Hindlimb muscle (tissue), 1 donor: ENCODE data around the gene SH2B3. TPM values are rescaled to one million over a fixed set of nuclear protein-coding genes. Genes with fewer than 3 reads are reported as not detected.
"Not testable (repeated sequence)": the region's sequence is repeated elsewhere in the genome, so short reads cannot be mapped to it uniquely, and the experiment has no call there.

ENCODE experiments used
- DNase-seq: peaks from one replicate; pipeline ENCODE4 v3.0.0-alpha.2; 2013
- polyA plus RNA-seq: library from polyadenylated mRNA; unstranded; fragments of 120-200 nt; gene quantifications from one replicate; pipeline ENCODE4 v1.2.1, GENCODE V29; 2013; ENCODE audit not compliant: insufficient read length

Gene SH2B3
- 19.1 TPM for polyA plus RNA-seq

DNA sequence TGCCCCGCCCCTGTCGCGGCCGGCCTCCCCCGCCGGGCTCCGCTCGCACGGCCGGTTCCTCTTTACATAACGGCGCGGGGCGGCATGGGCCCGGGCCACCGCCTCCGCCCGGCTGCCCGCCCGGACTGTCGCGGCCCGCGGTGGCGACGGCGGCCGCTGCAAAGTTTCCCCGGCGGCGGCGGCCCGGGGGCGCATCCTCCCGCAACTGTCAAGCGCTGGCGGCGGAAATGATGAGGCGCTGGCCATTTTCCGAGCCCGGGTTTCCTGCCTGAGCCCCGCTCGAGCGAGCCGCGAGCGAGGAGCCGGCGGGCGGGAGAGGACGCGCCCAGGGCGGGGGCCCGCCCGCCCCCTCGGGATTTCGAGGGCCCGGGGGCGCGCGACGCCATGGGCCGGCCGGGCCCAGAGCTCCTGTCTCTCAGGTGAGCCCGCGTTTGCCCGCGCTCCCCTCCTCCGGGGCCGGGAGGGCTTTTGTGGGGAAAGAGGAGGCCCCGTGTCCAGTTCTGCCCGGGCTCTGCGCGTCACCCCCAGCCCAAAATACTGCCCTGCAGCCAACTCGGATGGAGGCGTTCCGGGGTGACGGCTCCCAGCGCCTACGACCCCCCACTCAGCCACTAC is at the start of gene SH2B3:
Gene SH2B3, plus strand, starts transcription at position 65 of the 615 bp plus-strand sequence. CDS start 12,223 bp downstream, outside the sequence.
- DNase-seq: peak; percentile 74

DNA sequence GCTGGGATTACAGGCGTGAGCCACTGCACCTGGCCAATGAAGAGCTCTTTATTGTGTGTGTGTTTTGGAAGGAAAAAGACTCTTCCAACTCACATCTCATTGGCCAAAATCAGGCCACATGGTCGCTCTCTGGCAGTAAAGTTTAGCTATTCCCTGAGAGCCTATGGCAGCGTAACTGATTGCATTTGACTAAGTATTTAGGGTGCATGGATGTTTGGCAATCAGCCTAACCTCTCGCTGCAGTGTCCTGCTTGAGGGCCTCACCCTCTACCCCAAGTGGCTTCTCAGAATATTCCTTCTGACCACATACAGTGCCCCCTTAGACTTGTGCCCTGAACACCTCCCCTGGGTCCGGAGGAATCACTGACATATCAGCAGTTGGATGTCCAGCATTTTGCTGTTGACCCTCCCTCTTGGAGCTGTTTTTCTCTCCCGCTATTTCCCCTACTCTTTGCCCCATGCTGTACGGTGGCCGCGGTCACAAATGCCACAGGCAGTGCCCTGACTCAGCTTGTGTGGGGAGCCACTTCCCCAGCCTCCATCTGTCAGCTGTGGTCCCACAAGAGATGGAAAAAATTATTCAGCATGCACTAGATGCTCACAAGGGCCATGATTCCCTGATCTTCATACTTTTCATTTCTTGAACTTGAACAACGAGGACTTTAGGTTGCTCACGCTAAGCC is 46.4 kb upstream of the SH2B3 start:
- DNase-seq: peak; percentile 27

DNA sequence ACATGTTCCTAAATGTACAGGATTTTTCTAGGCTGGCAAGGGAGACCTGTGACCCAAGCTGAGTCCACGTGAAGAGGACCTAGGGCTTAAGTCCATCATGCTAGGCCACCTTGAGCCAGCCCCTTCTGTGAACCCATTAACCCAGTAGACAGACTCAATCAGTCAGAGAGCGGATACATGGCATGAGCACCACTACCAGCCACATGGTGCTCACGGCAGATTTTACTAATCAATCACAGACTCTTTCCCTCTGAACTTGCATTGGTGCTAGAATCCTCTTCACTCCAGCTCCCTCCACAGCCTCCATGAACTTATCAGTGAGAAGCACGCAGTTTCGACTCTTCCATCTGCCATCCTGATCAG is 45.8 kb upstream of the SH2B3 start:
- DNase-seq: no peak

DNA sequence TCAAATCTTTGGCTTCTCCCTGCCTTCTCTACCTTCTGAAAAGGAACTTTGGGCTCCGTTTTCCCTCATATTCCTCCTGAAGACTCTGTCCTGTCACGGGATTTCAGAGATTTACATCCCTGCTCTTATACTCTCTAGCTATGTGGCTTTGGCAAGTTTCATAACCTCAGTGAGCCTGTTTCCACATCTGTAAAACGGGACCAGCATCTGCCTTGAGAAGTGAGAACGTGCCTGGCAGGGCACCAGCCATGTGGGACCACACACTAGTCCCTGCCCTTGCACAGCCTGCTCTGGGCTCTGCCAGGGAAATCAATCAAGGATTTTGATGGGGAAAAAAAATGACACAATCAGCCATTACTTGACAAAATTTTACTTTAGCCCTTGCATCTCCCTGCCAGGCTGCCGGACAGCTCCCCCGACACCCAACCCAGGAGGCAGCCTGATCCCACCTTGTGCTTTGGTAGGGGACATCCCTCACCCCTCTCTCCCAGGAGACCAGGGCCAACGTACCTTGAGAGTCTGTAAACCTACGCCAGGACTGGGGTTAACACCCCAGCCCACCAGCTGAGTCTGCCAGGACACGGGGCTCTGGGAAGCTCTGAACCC is 45.3 kb upstream of the SH2B3 start:
- DNase-seq: no peak

DNA sequence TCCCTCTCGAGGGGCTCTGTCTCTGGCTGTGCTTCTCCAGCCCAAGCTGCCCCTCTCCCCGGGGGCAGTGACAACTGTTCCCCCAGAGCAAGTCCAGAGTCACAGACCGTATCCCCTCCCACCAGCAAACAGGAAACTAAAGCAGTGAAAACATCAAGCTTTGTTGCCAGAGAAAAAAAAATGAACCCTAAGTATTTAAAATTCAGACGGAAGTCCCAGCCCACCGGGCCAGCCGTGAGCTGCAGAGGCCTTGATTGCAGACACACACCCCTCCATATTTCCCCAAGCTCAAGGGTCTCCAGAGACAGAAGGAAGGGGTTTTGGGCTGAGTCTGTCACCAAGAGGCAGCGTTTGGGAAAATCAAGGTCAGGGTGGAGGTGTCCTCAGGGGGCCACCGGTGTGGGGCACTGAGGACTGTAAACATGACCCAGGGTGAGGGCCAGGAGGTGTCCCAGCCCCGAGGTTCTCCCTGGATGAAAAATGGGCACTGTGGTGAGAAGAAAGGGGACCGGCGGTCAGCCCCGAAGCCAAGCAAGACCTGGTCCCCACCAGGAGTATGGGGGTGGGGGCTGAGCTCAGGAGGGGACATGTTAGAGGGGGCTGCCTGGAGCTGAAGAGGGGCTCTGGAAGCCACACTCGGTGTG is 44.5 kb upstream of the SH2B3 start:
- no peak for DNase-seq

DNA sequence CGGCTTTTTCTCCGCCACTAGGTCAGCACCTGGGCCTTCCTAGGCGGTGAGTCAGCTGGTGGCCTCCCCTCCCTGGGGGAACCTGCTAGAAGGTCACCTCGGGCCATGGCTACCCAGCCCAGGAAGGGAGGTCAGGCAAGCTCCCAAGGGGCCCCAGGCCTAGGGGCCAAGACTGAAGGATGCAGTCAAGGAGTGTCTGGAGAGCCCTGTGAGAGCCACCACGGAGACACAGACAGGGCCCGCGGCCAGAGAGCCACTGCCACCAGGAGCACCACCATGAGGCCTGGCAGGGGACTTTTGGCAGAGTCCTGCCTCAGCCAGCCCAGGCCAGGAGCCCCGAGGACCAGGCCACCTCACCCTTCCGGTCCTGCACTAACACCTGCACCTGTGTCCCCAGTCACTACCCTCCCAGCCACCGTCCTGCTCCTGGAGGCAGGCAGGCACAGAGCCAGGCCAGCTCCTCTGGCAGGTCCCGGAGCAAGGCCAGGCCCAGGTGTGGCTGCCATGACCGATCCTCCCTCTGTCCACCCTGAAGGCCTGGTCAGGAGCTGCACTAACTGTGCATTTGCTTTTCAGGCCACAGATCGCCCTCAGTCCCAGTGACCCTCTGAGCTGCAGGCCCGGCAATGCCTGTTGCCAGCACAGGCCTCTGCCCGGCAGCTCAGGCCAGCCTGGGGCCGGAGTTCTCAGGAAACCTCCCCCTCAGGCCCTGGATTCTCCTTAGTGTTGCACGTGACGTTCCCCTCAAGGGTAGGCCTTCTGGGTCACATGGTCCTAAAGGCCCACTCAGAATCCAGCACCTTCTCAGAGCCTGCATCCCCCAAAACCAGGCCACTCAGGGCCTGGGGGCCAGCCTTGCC is 43.8 kb upstream of the SH2B3 start:
- no peak for DNase-seq

DNA sequence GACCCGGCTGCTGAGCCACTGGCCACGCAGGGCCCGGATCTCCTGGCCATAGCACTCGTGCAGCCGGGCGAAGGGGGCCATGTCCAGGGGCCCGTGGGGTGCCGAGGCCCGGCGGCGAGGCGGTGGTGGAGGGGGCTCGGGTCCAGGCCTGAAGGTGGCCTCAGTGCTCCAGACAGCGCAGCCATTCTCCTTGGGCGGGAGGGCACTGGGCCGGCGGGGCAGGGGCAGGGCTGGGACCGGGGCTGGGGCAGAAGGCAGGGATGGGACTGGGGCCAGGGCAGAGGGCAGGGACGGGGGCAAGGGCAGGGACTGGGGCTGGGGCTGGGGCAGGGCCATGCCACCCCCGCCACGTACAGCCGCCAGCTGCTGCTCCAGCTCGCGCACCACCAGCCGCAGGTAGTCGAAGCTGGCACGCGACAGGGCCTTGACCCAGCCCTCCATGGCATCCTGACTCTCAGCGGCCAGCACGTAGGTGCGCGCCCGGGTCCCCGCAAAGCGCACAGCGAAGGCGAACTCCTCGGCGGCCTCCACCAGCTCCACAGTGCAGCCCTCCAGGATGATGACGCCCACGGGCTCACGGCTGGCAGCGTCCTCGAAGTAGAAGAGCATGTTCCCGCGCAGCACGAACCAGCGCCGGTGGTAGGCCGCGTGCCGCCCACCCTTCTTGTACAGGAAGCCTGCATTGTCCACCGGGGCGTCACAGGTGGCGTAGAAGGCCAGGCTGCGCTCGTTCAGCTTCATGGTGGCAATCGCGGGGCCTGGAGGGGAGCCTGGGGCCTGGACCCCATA is 42.8 kb upstream of the SH2B3 start:
- no peak for DNase-seq

DNA sequence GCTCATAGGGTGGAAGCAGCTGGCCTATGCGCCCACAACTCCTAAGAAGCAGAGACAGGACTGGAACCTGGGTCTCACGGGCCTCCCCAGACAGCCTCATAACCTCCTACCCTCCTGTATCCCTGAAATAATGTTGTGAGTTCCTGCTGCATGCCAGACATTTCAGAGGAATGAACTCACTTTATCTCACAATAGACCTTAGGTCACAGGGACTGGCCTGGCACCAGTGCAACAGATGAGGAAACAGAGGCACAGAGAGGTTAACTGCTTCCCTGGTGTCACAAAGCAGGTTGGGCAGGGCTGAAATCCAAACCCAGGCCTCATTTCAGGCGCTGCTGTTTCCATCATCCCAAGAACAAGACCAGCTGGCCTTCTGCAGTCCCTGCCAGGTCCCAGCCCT is 42.1 kb upstream of the SH2B3 start:
- no peak for DNase-seq

DNA sequence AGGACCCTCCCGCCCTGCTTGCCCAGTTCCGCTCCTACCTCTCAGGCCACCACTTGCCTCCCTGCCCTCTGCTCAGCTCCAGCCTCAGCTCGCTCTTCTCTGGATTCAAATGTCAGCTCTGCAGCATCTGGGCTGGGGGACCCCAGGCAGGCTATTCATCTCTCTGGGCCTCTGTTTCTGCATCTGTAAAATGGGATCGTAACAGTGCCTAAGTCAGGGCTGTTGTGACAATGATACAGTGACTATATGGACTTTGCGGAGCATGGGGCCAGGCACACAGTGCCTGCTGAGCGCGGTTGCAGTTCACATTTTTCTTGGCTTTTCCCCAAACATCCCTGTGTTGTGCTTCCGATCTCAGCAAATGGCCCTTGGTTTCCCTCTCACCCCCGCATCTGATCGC is 39.6 kb upstream of the SH2B3 start:
- no peak for DNase-seq

DNA sequence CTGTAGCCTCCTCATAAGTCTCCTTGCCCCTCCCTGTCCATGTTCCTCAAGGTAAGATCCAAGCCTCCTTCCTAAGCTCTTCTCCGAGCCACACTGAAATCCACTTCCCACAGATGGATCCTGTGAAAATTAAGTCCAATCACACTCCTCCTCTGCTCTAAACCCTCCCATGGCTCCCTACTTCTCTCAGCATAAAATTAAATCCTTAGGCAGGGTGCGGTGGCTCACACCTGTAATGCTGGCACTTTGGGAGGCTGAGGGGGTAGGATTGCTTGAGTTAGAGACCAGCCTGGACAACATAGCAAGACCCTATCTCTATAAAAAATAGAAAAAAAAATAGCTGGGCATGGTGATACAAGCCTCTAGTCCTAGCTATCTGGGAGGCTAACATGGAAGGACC is 39.1 kb upstream of the SH2B3 start:
- DNase-seq: no peak

DNA sequence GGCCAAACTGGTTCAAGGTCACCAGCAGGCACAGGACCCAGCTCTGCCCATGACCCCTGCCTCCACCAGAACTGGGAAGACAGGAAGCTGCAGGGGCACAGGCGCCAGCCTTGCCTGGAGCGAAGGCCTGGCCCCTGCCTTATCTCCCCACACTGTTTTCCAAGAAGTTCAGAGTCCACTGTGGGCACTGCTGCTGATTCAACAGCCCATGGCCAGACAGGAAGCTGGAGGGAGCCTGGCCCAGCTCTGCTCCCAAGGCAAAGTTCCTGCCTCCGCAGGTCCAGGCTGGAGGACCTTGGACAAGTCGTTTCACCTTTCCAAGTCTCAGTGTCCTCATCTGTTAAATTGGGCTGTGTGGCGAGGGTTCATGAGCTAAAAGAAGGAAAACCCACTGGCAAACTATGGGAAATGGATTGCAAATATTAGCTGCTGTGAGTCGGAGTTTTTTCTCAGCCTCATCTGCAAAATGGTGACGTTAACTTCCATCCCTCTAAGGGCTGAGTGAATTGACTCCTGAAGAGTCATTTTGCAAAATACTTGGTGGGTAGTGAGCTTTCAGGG is 38.0 kb upstream of the SH2B3 start:
- no peak for DNase-seq

DNA sequence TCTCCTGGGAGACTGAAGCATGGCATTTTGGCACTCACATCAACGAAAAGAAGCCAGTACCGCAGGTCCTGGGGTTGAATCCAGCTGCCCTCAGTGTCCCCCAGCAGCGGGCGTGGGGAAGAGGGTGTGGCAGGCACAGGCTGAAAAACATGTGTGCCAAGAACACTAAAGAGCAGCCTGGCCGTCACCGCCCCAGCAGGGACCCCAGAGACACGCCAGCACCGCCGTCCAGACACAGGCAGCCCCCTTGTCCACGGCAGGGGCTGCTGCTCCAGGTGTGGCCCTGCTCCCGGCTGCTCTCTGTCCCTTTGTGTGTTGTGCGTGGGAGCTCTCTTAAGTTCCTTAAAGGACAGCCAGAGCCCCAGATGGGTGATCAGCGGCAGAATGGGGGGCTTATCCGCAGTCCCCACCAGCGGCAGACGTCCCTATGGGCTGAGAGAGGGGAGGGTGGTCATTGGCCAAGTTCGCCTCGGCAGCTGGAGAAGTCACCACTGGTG is 37.4 kb upstream of the SH2B3 start:
- DNase-seq: no peak

DNA sequence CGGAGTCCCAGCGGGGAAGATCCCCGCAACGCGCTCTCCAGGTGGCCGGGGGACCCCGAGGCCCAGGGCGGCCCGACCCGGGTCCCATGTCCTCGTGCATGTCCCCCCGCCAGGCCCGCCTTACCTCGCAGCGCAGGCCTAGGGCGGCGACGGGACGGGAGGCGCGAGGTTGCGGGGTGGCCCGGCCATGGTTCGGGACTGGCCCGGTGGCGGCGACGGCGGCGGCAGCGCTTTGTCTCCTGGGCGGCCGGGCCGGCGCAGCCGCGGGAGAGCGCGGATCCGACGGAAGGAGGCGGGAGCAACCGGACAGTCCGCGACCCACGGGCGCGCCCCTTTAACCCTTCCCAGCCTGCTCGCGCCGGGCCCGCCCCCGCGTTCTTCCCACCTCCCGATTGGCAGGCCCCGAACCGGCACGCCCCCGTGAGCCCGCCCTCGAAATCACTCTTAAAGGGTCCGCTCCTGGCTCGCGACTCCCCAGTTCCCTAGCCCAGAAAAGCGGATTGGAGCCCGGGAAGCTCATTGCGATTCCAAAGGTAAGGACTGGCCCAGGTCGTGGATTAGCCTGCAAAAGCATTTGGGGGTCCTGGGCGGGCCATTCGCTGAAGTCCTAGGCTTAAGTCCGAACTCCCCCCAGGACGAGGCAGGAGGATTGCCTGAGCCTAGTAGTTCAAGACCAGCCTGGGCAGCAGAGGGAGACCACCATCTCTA is 36.8 kb upstream of the SH2B3 start, which contains the start of gene PHETA1:
Gene PHETA1, minus strand, starts transcription at position 308 of the 708 bp plus-strand sequence. CDS start 5,668 bp downstream, outside the sequence.
- DNase-seq: peak; percentile 93

DNA sequence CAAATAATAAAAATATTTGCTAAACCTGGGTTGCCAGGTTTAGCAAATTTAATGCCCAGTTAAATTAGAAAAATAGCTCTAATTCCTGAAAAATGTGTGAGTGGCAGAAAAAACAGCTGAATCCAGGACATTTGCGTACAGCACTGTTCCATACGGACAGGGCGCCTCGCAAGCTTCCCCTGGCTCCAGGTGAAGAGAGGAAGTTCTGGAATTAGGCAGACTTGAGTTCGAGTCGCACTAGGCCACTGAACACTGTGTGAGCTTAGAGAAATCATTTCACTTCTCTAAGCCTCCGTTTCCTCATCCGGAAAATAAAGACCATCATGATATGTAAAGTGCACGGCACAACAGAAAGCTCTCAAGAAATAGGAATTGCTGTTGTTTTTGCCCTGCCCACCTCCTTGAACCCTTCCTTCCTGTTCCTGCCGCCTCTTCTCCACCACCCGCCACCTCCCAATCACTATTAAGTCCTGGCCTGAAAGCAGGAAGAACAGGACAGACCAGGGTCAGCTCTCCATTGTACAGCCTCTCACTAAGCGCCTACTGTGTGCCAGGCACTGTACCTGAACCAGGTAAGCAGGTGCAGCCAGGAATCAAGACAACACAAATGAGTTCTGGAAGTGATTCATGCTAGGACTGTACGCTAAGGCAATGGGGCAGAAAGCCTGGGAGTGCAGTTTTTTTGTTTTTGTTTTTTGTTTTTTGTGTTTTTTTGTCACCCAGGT is 36.1 kb upstream of the SH2B3 start:
- no peak for DNase-seq

DNA sequence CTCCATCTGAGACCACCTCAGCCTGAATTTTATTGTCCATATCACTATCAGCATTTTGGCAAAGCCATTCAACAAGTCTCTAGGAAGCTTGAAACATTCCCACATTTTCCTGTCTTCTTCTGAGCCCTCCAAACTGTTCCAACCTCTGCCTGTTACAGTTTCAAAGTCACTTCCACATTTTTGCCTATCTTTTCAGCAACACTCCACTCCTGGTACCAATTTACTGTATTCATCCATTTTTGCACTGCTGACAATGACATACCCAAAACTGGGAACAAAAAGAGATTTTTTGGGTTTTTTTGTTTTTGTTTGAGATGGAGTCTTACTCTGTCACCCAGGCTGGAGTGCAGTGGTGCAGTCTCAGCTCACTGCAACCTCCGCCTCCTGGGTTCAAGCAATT is 32.5 kb upstream of the SH2B3 start:
- DNase-seq: not testable (repeated sequence)

DNA sequence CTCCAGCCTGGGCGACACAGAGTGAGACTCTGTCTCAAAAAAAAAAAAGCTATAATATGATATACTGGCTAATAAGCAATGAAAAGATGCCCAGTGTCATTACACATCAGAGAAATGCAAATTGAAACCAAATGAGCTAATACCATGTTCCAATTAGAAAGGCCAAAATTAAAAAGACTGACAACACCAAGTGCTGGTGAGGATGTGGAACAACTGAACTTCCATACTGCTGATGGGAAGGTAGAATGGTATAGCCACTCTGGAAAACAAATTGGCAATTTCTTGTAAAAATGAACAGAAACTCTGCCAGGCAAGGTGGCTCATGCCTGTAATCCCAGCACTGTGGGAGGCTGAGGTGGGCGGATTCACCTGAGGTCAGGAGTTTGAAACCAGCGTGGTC is 28.3 kb upstream of the SH2B3 start:
- no peak for DNase-seq

DNA sequence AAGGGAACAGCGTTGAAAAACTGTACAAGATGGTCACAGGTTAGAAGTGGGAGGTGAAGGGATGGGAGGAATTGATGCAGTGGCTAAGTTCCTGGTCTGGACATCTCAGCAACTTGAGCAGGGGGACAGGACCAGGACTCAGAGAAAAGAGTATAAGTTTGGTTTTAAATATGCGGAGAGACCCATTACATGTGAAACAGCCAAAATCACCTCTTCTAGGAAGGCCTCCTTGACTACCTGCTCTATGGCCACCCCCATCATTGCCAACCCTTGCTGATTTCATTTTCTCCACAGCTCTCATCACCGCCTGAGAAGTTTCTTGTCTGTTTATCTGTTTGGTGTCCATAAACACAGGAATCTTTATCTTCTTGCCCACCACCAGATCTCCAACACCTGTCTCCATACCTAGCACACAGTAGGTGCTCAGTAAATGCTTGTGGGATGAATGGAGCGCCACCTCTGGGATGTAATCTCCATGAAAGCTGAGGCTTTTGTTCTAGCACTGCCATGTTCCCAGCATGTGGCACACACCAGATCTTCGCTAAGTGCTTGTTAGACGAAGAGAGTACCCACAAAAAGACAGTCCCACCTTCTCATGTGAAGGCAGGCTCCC is 25.7 kb upstream of the SH2B3 start:
- no peak for DNase-seq

DNA sequence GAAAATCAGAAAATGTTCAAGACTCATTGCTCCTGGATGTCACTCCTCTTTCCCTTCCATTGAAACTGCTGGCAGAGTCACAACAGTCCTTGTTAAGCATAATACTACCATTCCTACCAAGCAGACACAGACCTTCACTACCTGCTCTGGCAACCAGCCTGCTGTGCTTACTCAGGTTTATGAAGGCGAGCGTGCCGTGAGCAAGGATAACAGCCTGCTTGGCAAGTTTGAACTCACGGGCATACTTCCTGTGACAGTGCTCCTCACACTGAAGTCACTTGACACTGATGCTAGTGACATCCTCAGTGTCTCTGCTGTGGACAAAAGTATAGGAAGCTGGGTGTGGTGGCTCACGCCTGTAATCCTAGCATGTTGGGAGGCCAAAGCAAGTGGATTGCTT is 21.1 kb upstream of the SH2B3 start:
- DNase-seq: no peak

DNA sequence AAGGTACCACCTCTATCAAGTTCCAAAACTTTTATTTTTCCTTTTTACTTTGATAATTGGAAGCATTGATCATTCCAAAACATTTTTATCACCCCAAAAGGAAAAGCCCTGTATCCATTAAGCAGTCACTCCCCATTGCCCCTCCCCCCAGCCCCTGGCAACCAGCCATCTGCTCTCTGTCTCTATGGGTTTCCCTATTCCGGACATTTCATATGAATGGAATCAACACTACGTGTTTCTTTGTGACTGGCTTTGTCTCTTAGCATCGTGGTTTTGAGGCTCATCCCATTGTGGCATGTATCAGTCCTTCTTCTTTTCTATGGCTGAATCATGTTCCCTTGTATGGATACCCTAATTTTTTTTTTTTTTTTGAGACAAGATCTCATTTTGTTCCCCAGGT is 18.8 kb upstream of the SH2B3 start:
- DNase-seq: no peak
